Panc1 (cell line): ENCODE results near the gene PLEKHG4B.

Source experiments
- CTCF ChIP-seq: fragments of 450-650 bp; IDR thresholded peaks from 2 replicates; pipeline ENCODE4 v1.5.1; 2017; ENCODE audit warnings: mild to moderate bottlenecking
- SIN3A ChIP-seq: IDR thresholded peaks from 2 replicates; pipeline ENCODE4 v1.6.1; 2012; ENCODE audit warnings: low read depth, mild to moderate bottlenecking, low read length, moderate library complexity, borderline replicate concordance; ENCODE audit not compliant: insufficient read depth

- TF ChIP-seq CTCF (no peak), SIN3A (no peak)
Observed at GRCh38 chr5:109826-110225, 17.9 kb downstream of the PLEKHG4B start.
